Measurements from ENCODE around the gene SLC29A3. TPM values are rescaled to one million over a fixed set of nuclear protein-coding genes. Genes with fewer than 3 reads are reported as not detected.

SLC29A3 gene
- total RNA-seq, 1 experiment from 2014 or later, result 35.7 TPM

- CTCF ChIA-PET, result interaction anchor here (1.2 to 2.4 kb wide), 3 partner anchors 19 to 38 kb away, joined by 4 to 9 read pairs (median 4); partner anchors contain the start of gene SLC29A3
- intact Hi-C loops (cut with micrococcal nuclease; ENCODE audit: unreplicated experiment), result loop anchor here (5.0 kb wide), 1 partner anchor 533 kb away; no protein-coding TSS in a partner anchor
- H3K27me3 ChIP-seq (ENCODE audit: insufficient read depth, low read depth), result no peaks in the 10 kb centered on the region
- H3K4me1 ChIP-seq (replicated peaks; ENCODE audit: insufficient read depth), result peaks cover 86% of the 10 kb centered on the region
- H3K79me2 ChIP-seq (ENCODE audit: low read depth), result peaks cover 15% of the 10 kb centered on the region
- H3F3A ChIP-seq (ENCODE audit: insufficient read depth, low read depth), result peaks cover 60% of the 10 kb centered on the region
- H3K4me2 ChIP-seq, result peak overlapping the region; percentile 65
- H3K36me3 ChIP-seq (ENCODE audit: low read depth), result no peaks in the 10 kb centered on the region
- peak overlapping the region; percentile 72 for H3K27ac ChIP-seq
- no peak overlapping the region for H3K4me3 ChIP-seq
- POLR2A ChIA-PET (ENCODE audit: unreplicated experiment), result interaction anchor here (0.6 to 1.0 kb wide), 5 partner anchors 19 to 886 kb away, joined by 3 to 14 read pairs (median 6); partner anchors contain the start of gene SLC29A3
- no TSS peak for BruUV-seq (replicated peaks)
- no peaks in the 10 kb centered on the region; the same call in 1 of the 2 replicates for H3K9me3 ChIP-seq (ENCODE audit: insufficient read depth, low read depth)
- H4K20me1 ChIP-seq (ENCODE audit: insufficient read depth), result no peaks in the 10 kb centered on the region
- H3K9me2 ChIP-seq (ENCODE audit: insufficient read depth), result no peaks in the 10 kb centered on the region
- DNase-seq, result peak; percentile 64 to 79
- TF ChIP-seq CTCF (conservative IDR thresholded peaks at IDR 0.05) (no peak), EZH2 (IDR thresholded peaks at IDR 0.05; ENCODE audit: low read depth) (no peak)
- no peak overlapping the region for H2AFZ ChIP-seq
Measured at GRCh38 chr10:71338728-71339495, 19.9 kb downstream of the SLC29A3 start.

- Histone ChIP-seq H3K4me1 (replicated peaks; ENCODE audit: insufficient read depth) (peaks cover 97% of the 10 kb centered on the region), H3K36me3 (ENCODE audit: low read depth) (no peaks in the 10 kb centered on the region), H3K9me3 (ENCODE audit: insufficient read depth, low read depth) (no peaks in the 10 kb centered on the region; the same call in 1 of the 2 replicates), H3K9me2 (ENCODE audit: insufficient read depth) (no peaks in the 10 kb centered on the region), H3K4me3 (no peak overlapping the region), H3F3A (ENCODE audit: insufficient read depth, low read depth) (peaks cover 70% of the 10 kb centered on the region), H3K4me2 (peak overlapping the region; percentile 68), H3K27me3 (ENCODE audit: insufficient read depth, low read depth) (no peaks in the 10 kb centered on the region), H2AFZ (no peak overlapping the region), H3K79me2 (ENCODE audit: low read depth) (peaks cover 19% of the 10 kb centered on the region), H3K27ac (peak overlapping the region; percentile 72), H4K20me1 (ENCODE audit: insufficient read depth) (no peaks in the 10 kb centered on the region)
- intact Hi-C loops (cut with micrococcal nuclease; ENCODE audit: unreplicated experiment), result loop anchor here (1.0 to 5.0 kb wide), 4 partner anchors 9 to 532 kb away; no protein-coding TSS in a partner anchor
- ChIA-PET POLR2A (ENCODE audit: unreplicated experiment) (interaction anchor here (0.6 to 1.0 kb wide), 10 partner anchors 9 to 1022 kb away, joined by 3 to 16 read pairs (median 4); partner anchors contain the start of gene SLC29A3), CTCF (interaction anchor here (0.6 to 2.4 kb wide), 4 partner anchors 20 to 367 kb away, joined by 4 to 9 read pairs (median 4); partner anchors contain the start of gene SLC29A3)
- no TSS peak for BruUV-seq (replicated peaks)
- TF ChIP-seq CTCF (conservative IDR thresholded peaks at IDR 0.05), result no peak
- no peak for TF ChIP-seq EZH2 (IDR thresholded peaks at IDR 0.05; ENCODE audit: low read depth)
- DNase-seq, result peak; percentile 97 to 100
Measured at GRCh38 chr10:71339796-71340589, 20.9 kb downstream of the SLC29A3 start.
